Epidermal melanocyte (primary cell): ENCODE measurements around the gene CHAF1A.
A peak's percentile ranks its signal among the peaks of the same experiment; 100 is the strongest.

Experiments used
- DNase-seq: peaks from one replicate; pipeline ENCODE4 v3.0.0; 2011; ENCODE audit warnings: low spot score; ENCODE audit not compliant: insufficient read length

CHAF1A gene

GRCh38 chr19:4401769-4402170 lies 670 bp upstream of the CHAF1A start:
- DNase-seq, result no peak

DNA sequence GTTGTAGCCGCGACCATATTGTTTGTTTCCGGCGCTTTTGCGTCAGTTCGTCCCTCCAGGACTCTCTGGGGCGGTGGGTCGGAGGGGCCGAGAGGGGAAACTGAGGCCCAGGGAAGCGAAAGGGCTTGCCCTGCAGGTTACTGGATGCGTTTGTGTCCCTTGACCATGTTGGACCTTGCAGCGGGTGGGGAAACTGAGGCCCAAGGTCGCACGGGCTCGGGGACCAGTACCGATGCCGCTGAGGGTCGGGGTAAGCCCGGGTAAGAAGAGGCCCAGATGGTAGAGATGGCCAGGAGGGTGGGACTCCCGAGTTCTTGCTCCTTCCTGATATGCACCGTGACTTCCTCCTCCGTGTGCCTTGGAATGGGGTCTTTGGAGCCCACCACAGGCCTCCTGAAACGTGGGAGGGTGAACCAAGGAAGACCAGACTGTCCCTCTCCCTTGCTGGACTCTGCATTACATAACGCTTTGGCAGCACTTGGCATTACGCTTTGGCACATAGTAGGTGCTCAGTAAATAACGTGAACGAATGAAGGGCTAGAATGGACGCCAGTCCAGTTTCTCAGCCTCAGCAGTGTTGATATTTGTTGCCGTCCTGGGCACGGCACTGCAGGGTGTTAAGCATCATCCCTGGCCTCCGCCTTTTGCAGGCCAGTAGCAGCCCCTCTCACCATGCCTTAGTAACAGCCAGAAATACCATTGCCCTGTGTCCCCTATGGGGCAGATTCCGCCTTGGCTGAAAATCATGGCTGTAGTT lies 743 bp downstream of the CHAF1A start:
- DNase-seq, result no peak

GRCh38 chr19:4405977-4406376 lies 3.5 kb downstream of the CHAF1A start:
- DNase-seq, result peak; percentile 78

DNA sequence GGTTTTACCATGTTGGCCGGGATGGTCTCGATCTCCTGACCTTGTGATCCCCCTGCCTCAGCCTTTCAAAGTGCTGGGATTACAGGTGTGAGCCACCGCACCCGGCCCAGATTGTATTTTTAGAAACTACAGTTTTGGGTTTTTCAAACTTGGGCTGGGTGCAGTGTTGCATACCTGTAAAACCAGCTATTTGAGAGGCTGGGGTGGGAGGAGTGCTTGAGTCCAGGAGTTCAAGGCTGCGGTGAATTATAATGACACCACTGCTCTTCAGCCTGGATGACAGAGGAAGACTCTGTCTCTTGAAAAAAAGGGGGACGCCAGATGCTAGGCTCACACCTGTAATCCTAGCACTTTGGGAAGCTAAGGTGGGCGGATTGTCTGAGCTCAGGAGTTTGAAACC lies 4.2 kb downstream of the CHAF1A start:
- DNase-seq, result no peak

DNA sequence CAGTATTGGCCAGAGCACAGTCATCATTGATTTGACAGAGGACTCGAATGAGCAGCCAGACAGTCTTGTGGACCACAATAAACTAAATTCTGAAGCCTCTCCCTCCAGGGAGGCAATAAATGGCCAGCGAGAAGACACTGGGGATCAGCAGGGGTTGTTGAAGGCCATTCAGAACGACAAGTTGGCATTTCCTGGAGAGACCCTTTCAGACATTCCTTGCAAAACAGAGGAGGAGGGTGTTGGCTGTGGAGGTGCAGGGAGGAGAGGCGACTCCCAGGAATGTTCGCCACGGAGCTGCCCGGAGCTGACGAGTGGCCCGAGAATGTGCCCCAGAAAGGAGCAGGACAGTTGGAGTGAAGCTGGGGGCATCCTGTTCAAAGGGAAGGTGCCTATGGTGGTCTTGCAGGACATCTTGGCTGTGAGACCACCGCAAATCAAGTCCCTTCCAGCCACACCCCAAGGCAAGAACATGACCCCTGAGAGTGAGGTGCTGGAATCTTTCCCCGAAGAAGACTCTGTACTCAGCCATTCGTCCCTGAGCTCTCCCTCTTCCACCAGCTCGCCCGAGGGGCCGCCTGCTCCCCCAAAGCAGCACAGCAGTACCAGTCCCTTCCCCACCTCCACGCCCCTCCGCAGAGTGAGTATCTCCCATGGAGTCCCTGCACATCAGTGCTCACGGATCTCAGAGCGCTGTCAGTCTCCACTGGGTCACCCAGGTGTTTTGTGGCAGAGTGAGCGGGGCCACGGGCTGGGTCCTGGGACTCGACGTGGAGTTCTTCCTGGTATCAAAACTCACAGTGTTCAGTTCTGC lies 6.9 kb downstream of the CHAF1A start:
- no peak for DNase-seq

DNA sequence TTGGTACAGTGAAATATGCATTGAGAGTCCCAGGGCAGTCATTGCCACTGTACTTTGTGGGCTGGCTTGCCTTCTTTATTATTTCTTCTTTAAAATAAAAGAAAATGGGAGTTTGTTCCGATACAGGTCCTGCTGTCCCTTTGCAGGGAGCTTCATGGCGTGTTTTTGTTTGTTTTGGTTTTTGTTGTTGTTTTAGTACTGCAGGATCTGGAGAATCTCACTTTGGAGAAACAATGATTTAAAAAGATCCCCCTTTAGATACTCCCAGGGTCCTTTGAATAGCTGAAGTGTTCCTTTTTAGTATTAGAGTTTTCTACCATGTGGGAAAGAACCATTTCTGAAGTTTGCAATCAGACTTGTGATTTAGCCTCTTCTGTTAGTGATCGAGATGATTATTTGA lies 11.1 kb downstream of the CHAF1A start:
- no peak for DNase-seq

- no peak for DNase-seq
Measured at GRCh38 chr19:4414144-4414799, 11.8 kb downstream of the CHAF1A start.

DNA sequence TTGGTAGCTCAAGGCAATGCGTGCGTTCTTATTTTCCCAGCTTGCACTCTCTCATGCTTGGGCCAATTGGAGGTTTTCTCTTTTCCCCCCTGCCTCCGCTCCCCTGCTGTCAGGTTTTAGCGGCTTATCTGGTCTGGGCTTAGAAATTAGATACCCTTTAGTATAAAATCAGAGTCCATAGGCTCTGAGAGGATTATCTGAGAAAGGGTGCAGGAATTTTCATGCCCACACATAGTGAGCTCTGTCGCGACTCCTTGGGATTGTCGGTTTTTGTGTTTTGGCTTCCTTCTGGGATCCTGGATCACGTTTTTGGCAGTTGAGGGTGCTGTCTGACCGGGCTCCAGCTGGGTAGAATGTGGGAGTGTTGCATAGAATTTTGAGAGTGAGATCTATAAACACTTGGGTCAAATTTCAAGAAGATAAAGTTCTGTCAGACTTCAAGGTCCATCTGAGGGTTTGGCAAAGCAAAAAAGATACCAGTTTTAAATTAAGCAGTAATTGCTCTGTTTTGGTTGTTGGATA lies 12.4 kb downstream of the CHAF1A start:
- DNase-seq, result no peak

GRCh38 chr19:4415352-4415751 lies 12.9 kb downstream of the CHAF1A start:
- DNase-seq, result no peak

DNA sequence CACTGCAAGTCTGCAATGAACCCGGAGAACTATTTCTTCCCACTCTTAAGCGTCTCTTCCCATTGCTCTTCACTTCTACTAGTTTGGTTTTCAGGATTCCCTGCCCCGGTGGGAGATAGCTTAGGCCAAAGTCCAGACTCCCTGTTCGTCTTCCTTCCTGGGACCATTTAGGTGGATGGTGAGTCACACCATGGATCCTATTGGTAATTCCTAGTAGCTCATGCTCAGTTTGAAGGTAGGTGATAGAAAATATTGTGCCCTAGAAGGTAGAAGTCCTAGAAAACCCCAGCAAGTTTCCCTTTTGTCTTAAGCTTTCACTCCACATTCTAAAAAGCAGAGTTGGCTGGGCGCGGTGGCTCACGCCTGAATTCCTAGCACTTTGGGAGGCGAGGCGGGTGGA lies 13.8 kb downstream of the CHAF1A start:
- DNase-seq, result no peak

DNA sequence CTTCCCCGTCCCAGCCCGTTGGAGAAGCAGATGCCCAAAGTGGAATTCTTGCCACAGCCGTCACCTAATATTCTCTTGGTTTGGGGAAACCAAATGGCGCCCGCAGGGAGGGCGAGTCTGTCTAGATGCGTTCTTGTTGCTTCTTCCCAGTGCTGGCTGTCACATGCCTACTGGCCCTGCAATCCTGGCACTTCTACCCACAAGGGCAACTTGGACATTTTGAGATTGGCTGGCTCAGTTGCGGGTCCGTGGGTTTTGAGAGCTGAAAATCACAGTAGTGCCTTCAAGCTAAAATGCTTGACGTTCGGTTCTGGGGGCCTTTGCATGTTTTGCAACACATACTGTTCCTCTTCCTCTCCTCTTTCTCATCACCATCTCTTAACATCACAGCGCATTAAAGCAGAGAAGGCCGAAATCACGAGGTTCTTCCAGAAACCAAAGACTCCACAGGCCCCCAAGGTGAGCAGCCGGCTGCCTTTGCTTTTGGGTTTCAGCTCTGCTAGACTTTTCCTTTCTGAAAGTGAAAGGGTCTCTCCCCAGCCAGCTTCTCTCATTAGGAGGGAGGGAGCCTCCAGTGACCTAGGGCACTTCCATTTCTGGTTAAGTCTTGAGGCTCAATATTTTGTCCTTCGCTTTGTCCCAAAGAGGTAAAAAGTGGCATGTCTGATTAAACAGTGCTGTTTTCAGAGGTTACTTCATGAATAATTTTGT lies 21.1 kb downstream of the CHAF1A start:
- no peak for DNase-seq

DNA sequence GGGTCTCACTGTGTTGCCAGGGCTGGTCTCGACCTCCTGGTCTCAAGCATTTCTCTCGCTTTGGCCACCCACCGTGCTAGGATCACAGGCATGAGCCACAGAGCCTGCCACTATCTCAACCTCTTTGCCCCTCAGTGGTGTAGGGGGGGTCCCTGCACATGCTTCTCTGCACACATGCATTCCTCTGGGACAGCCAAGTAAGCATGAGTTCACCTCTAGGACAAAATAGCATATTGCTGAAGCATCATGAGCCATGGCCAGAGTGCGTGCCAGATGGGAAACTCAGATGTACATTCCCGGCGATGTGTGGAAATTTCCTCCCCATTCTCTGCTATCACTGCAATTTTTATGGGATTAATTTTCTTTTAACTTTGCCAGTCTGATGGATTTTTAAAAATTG lies 23.1 kb downstream of the CHAF1A start:
- no peak for DNase-seq

- DNase-seq, result no peak
Measured at GRCh38 chr19:4428326-4428975, 26.0 kb downstream of the CHAF1A start.

GRCh38 chr19:4429256-4429655 lies 26.8 kb downstream of the CHAF1A start:
- no peak for DNase-seq

DNA sequence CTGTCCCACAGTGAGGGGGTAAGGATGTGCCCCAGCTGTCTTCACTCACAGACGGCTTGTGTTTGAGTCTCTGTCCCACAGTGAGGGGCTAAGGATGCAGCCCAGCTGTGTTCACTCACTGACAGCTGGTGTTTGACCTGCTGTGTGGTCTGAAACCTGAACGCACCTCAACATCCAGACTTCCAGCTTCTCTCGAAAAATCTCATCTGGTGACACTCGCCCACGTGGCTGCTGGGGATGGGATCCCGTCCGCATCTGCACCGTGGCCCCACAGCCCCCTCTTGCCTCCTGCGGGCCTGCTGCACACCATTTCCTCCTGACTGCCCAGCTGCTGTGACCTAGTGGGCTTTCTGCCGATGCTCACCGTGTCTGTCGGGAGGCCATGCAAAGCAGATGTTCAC lies 27.3 kb downstream of the CHAF1A start:
- no peak for DNase-seq

DNA sequence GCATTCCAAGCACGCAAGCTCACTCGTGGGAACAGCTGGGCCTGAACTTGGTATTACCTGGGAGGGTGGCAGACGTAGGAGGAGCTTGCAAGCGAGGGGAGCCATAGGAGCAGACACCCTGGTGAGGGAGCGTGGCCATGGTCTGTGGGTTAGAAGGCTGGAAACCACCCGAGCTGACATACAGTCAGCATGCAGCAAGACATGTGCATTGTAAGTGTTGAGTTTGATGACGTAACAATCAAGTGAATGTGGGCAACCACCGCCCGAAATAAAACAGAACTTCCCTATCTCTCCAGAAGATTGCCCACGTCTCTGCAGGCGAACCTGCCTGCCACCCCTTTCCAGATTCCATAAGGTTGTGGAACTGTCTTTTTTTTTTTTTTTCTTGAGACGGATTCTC lies 28.3 kb downstream of the CHAF1A start:
- DNase-seq, result no peak

GRCh38 chr19:4431296-4431695 lies 28.9 kb downstream of the CHAF1A start:
- no peak for DNase-seq

- DNase-seq, result no peak
Measured at GRCh38 chr19:4431808-4432674, 29.6 kb downstream of the CHAF1A start.

- DNase-seq, result no peak
Measured at GRCh38 chr19:4432918-4433506, 30.6 kb downstream of the CHAF1A start.

- no peak for DNase-seq
Measured at GRCh38 chr19:4434391-4434790, 32.0 kb downstream of the CHAF1A start.
